GM18858 (cell line): ENCODE data around the gene SDCCAG8.
A peak's percentile ranks its signal among the peaks of the same experiment; 100 is the strongest.
"Not testable (repeated sequence)": the region's sequence is repeated elsewhere in the genome, so short reads cannot be mapped to it uniquely, and the experiment has no call there.

Experiments used
- ATAC-seq: cut with Tn5 transposase; IDR thresholded peaks from one replicate; pipeline ENCODE4 v1.9.1; 2021; ENCODE audit not compliant: unreplicated experiment

SDCCAG8 gene

DNA sequence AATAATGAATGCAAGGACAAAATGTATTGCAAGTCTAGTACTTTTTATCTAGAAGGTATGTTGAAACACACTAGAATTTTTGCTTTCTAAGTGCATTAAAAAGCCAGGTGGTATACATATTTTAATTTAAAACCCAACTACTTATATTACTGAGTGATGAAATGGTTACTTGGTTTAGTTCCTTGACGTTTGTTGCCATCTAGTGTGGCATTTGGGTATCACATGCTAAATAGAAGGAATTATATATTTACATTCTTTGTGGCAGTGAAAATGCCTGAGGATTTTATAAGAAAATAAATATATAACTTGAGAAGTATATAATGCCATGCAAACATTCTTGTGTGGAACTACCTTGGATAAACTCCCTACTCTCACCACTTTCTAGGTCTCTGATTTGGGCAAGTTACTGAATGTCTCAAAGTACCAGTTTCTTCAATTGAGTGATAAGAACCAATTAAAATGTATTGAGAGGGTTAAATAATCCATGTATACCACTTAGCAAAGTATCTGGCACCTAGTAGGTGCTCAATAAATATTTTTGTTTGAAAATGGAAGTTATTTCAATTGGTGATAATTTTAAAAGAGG is 69.6 kb downstream of the SDCCAG8 start:
- ATAC-seq = no peak

DNA sequence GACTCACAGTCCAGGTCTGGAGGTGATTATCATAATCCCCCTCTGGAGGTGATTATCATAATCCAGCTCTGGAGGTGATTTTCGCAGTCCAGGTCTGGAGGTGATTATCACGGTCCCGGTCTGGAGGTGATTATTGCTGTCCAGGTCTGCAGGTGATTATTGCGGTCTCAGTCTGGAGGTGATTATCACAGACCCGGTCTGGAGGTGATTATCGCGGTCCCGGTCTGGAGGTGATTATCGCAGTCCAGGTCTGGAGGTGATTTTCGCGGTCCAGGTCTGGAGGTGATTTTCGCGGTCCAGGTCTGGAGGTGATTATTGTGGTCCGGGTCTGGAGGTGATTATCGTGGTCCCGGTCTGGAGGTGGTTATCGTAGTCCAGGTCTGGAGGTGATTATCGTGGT is 76.6 kb downstream of the SDCCAG8 start:
- no peak for ATAC-seq

DNA sequence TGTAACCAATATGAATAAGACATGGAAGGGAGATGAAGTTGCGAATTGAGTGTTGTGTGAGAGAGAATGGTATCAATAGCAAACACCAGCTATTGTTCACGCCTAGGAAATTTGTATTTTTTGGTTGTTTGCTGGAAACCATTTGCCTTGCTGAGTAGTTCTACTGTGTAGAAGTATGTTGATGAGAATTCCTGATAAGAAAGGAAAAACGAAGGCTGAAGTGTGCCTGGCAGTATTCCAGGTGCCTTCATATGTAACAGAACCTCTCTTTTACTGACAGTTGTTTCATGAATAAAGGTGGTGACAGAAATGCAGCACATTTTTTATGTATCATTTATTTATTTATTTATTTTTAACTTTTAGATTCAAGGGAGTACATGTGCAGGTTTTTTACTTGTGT is 79.5 kb downstream of the SDCCAG8 start:
- ATAC-seq = no peak

DNA sequence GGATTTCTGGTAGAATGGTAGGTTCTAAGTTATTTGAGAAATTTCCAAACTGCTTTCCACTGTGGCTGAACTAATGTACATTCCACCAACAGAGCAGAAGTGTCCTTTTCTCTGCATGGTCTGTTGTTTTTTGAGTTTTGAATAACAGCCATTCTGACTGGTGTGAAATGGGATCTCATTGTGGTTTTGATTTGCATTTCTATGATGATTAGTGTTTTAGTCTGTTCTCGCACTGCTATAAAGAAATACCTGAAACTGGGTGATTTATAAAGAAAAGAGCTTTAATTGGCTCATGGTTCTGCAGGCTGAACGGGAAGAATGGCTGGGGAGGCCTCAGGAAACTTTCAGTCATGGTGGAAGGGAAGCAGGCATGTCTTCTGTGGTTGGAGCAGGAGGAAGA is 80.3 kb downstream of the SDCCAG8 start:
- no peak for ATAC-seq

DNA sequence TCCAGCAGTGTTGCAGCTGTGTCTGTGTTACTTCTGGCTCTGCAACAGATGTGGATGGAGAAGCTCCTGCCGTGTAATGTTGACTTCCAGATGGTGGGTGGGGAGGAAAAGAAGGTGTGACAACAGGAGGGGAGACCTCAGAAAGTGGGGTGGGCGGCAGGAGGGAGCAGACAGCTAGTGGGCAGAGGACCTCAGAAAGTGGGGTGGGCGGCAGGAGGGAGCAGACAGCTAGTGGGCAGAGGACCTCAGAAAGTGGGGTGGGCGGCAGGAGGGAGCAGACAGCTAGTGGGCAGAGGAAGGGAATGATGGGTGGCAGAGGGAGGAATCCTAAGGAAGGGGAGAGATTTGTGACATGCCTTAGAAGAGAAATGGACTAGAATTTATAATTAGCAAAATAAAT is 83.0 kb downstream of the SDCCAG8 start:
- not testable (repeated sequence) for ATAC-seq

DNA sequence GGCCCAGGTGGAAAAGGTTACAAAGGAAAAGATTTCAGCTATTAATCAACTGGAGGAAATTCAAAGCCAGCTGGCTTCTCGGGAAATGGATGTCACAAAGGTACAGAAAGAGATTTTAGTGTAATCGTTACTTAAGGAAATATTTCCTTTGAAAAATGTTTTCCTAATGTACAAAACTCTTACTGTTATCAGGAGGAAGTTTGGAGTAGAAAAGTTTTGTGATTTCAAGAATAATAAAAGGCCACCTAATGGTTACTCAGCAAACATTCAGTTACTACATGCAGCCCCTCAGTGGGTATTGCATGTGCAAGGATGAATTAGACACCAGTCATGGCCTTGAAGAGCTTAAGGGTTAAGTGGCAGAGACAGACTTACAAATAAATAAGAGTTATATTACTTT is 85.2 kb downstream of the SDCCAG8 start:
- ATAC-seq = no peak

DNA sequence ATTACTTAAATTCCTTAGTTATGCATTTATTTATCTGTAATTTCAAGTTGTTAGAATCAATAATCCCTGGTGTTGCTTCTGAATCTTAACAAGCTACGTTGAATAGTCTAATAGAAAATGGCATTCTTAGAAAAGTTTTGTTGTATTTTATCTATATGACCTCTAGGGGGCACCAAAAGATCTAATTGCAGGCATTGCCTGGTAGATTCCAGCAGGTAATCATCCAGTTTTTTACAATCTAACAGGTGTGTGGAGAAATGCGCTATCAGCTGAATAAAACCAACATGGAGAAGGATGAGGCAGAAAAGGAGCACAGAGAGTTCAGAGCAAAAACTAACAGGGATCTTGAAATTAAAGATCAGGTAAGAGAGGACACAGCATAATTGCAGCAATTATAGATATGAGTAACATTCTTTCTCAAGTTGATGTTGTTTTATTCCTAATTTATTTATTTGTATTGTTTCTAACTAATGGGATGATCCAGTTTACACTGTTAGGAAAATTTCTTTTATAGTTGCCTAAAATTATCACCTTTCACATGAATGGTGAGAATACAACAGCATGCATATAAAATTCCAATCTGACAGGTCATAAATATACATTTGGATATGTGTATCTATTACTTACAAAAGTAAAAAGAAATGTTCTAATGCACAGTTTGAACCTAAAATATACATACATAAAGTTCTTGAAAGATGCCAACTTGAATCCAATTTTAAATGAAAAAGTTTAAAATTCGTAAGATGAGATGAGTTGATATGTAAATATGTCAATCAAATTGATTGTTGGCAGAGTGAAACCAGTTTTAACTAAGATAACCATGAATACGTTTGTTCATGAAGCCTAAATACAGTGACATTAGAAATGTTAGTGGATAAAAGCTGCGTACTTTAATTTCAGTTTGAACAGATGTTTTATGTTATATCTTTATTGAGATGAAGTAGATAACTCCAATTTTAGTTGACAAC is 88.4 kb downstream of the SDCCAG8 start:
- no peak for ATAC-seq

DNA sequence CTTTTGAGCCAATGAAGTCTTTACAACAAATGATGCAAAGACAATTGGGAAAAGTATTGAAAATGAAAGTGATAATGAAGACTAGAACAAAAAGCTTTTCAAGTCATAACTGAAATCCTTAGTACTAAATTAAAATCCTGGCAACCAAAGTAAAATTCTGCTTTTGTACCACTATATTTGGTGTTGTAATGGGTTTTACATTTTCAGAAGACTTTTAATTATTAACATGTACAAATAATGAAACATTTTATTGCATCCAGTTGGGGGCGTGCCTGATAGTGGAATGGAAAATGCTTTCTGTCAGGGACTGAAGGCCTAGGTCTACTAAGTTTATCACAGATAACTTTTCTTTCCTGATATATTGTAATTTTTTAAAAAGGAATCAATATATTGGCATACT is 89.4 kb downstream of the SDCCAG8 start:
- peak; percentile 46 for ATAC-seq

DNA sequence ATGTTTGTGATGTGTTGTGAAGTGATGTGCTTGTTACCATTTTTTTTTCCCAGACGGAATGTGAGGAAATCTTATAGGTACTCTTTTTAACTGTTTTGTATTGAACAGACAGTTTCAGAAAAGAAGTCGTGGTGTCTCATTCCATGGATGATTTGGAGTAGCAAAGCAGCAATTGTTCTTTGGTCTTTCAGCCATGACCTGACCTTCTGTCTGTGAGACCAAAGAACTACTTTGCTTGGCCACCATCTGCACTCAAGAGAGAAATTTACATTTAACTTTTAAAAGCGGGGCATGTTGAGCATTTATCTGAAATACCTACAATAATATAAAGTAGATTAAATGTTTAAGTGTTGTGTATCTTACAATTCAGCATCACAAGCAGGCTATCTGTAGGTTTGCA is 90.2 kb downstream of the SDCCAG8 start:
- ATAC-seq = no peak

DNA sequence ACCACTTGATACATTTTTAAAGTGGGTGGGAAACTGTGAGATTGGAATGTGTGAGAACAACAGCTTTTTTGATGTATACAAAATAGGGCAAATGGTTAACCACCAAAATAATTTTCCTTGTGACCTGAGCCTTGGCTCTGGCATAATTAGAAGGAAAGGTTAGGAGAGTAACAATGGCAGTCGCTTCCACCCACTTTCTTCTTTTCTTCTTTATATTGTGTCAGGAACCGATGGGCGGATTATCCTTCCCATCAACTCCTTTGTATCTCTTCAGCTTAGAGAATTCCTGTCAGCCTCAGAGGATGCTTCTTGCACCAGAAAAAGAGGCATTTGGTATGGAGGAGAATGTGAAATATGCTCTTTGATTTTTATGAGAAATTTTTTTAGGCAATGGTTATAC is 90.6 kb downstream of the SDCCAG8 start:
- ATAC-seq = no peak

DNA sequence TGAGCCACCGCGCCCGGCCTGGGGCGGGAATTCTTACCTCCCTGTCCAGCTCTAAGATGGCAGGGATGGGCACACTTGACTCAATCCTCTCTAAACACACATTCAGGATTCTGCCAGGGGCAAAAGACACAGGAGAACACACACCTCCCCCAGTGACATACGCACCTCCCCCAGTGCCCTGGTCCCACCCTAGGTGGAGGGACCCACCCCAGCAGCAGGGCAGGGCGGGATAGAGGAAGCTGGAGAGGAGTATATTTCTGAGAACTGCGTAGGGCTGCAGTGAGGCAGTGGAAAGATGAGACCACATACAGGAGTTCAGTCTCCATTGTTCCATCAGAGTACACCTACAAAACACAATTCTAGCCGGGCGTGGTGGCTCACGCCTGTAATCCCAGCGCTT is 92.5 kb downstream of the SDCCAG8 start:
- ATAC-seq = no peak

DNA sequence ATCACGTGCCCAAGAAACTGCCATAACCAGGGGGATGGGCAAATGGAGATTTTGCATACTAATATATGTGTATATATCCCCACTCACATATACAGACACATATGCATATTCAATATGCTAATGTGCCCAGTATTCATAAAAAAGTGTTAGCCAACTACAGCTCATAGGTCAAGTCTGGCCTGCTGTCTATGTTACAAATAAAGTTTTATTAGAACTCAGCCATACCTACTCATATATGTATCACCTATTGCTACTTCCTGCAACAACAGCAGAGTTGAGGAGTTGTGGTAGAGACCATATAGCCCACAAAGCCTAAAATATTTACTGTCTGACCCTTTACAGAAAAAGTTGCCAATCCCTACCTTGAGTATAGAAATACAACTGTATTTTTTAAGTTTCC is 93.3 kb downstream of the SDCCAG8 start:
- no peak for ATAC-seq

DNA sequence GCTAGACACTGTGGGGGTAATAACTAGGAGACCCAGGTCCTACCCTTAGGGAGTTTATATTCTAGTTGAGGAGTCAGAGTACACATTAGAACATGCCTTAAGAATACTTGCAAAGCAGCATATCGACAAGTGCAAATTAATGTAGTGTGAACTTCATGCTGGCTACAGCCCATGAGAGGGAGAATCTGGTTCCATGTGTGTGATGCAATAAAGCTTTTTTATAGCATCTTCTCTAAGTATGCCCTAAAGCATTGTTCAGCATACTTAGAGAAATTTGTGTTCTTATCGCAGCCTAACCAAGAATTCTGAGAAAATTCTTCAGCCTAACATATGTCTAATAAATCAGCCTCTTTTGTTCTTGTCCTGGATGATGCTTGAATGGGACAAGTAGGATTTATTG is 95.5 kb downstream of the SDCCAG8 start:
- ATAC-seq = no peak

DNA sequence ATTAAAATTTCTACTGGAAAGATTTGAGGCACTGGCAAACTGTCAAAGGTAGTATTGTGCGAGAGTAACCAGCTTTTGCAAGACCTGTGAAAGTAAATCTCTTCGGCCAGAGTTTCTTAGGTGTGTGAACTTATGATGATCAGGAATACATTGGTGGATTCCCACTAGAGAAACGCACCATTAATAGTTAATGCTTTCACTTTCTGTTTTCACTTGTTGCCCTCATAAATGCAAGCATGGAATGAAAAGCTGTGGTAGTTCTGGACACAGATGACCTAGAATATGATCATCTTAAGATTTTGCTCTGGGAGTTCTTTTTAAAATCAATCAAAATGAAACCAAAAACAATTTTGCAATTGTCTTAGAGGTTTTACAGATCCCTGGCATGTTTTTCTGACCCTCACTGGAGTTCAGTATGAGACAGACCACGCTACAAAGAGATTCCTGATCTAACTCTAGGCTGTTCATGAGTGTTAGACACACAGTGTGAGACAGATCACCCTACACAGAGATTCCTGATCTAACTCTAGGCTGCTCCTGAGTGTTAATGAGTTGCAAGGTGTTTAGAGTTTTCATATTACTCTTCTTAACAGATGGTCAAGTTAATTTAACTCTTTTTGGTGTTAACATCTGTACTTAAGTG is 98.8 kb downstream of the SDCCAG8 start:
- ATAC-seq = peak; percentile 67

DNA sequence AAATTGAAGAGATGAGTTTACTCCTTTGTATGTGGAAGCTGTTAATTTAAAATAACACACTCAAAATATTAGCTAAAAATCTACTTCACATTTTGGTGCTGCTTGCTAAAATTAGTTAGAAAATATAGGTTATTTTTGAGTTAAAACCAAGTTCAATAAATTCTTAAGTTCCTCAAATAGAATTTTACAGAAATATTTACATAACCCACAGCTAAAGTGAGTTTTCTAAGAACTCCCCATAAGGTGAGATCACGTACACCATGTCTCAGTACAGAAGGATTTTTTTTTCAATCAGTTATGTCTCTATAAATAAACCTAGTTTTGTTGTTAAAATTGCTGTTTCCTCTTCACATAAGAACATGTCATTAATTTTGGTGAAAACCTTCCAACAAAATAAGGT is 108.0 kb downstream of the SDCCAG8 start:
- ATAC-seq = peak; percentile 53

DNA sequence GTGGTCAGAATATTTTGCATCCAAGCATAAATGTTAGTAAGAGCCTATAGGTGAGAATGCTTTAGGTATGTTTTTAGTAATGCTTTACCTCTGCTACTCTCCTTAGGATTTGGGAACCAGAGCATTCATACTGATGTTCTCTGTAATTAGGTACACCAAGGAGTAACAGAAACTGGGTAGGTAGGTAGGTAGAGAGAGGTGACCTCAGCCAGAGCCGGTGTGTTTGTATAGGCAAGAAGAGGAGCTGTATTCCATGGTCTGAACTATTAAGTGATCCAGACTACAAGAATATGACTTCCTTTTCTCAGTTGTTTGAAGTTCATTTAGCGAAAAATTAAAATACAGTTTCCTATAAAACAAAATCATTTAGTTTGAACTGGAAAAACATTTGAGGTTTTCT is 108.5 kb downstream of the SDCCAG8 start:
- no peak for ATAC-seq

DNA sequence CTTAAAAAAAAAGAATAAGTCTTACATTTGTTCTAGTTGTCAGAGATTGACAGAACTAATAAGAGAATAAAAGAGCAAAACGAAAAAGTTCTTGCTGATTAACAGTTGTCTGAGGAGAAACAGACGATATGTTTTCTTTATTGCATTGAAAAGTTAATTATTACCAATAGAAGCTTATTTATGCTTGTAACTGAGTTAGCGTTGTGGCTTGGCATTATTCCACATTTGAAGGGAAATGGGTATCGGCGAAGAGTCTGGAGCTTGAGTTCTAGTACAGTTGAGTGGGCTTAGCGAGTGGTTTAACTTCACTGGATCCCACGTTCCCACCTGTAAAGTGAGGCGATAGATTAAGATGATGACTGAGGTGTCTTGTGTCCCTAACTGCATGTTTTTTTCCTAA is 109.0 kb downstream of the SDCCAG8 start:
- ATAC-seq = no peak

DNA sequence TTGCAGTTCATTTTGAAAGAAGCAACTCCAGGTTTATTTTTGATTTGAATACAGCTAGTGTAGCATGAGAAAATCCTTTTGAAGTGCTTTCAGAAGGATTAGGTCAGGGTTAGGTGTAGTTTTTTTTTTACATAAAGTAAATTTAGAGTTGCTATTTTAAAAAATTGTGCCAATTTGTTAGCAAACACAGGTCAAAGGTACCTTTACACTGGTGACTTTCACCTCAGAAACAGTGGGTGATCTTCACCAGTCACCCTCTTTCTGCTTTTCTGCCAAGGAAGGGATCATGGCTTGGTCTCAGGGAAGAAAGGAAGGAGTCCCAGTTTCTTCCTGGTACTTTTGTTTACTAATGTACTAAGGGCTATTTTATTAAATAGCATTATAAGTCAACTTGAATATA is 111.5 kb downstream of the SDCCAG8 start:
- ATAC-seq = no peak

DNA sequence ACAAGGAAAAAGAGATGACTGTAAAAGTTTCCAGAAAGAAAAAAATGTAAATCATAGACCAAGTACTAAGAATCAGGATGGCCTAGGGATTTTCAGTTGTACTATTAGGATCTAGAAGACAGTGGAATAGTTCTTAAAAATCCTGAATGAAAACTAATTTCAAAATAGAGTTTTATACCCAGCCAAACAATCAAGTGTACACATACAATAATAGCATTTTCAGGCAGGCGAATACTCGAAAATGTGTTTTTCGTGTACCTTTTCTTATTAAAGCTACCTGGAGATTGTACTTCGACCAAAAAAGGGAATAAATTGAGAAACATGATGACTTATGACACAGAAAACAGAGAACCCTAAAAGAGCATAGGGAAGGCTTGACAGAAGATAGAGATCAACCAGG is 118.6 kb downstream of the SDCCAG8 start:
- ATAC-seq = no peak

DNA sequence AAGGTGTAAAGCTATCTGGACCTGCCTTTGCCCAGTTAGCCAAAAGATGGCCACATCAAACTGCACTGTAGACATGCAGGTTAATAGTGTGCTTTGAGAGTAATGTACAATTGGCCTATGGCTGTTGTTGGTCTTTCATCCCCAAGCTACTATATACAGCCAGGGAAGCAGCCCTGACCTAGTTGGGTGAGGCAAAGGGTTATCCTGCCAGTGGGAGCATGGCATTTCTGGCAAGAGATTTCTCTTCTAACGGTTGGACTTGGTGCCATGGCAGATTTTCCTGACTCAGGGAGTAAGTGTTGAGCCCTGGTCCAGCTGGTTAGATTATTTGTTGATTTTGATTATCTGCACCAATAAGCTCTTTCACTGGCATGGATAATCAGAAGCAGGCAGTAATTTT is 119.8 kb downstream of the SDCCAG8 start:
- no peak for ATAC-seq

DNA sequence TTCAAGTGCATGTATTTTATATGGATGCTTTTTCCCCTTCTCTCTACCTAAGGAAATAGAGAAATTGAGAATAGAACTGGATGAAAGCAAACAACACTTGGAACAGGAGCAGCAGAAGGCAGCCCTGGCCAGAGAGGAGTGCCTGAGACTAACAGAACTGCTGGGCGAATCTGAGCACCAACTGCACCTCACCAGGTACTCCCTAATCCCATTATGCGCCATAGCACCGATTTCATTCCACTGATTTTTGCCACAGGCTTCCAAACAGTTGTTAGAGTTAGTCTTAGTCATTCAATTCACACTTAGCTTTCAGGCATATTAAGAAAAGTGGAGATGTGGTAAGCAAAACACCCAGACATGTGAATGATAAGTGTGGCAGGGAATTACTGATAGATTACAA is 122.8 kb downstream of the SDCCAG8 start:
- ATAC-seq = no peak

DNA sequence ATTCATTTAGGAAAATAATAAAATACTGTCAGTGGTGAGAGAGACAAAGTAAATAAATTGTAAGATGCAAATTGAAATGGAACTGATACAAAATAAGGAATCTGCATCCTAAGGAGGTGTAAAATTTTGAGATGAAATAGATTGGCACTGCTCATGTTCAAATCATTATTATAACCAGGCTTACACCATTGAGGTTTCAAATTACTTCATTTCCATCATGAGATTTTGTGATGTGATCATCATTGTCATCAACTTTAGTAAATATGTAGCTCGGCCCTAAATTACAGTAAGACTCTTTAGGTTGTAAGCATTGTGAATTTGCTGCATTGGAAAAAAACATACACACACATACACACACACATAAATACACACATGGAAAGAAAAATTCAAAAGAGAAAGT is 123.4 kb downstream of the SDCCAG8 start:
- no peak for ATAC-seq
